Vagina (tissue), 2 donors: ENCODE measurements around the gene MAGEF1. TPM values are rescaled to one million over a fixed set of nuclear protein-coding genes. Genes with fewer than 3 reads are reported as not detected.
A peak's percentile ranks its signal among the peaks of the same experiment; 100 is the strongest.
"Not testable (repeated sequence)": the region's sequence is repeated elsewhere in the genome, so short reads cannot be mapped to it uniquely, and the experiment has no call there.

Experiments used
- DNase-seq, 2 donors: peaks; one replicate each; pipeline ENCODE4 v3.0.0-alpha.2; 2017; ENCODE audit errors: extremely low spot score in 2 of 2
- H3K27ac ChIP-seq: fragments of 200-600 bp; sonication (generic); one replicate; pipeline ENCODE4 v1.5.1; 2019
- H3K27me3 ChIP-seq: fragments of 200-600 bp; sonication (generic); one replicate; pipeline ENCODE4 v1.5.1; 2019
- H3K36me3 ChIP-seq, 2 donors: fragments of 200-600 bp; sonication (generic); one replicate each; pipeline ENCODE4 v1.5.1; 2017 to 2019
- H3K4me1 ChIP-seq: fragments of 200-600 bp; sonication (generic); one replicate; pipeline ENCODE4 v1.5.1; 2019
- H3K4me3 ChIP-seq, 2 donors: fragments of 200-600 bp; sonication (generic); 1 replicate in 1 of 2; 2 replicates in 1 of 2; pipeline ENCODE4 v1.5.1; 2016 to 2019
- H3K9me3 ChIP-seq: fragments of 200-600 bp; sonication (generic); one replicate; pipeline ENCODE4 v1.5.1; 2019
- CTCF ChIP-seq, 3 experiments: fragments of 450-650 bp in 2 of 3; fragments of 200-600 bp in 1 of 3; sonication (generic) in 1 of 3; IDR thresholded peaks; one replicate each; pipeline ENCODE4 v1.5.1; 2017 to 2019; ENCODE audit warnings: antibody characterized with exemption in 3 of 3, mild to moderate bottlenecking in 2 of 3, moderate library complexity in 2 of 3
- POLR2A ChIP-seq, 2 donors: fragments of 450-650 bp; IDR thresholded peaks; one replicate each; pipeline ENCODE4 v1.6.1; 2017; ENCODE audit warnings: antibody characterized with exemption in 2 of 2, mild to moderate bottlenecking in 2 of 2, moderate library complexity in 2 of 2
- POLR2AphosphoS5 ChIP-seq, 2 donors: sonication (generic); formaldehyde crosslinking; IDR thresholded peaks; one replicate each; pipeline ENCODE4 v1.9.0; 2017; ENCODE audit warnings: antibody characterized with exemption in 2 of 2, mild to moderate bottlenecking in 2 of 2, low read depth in 1 of 2; ENCODE audit not compliant: insufficient read depth in 1 of 2
- intact Hi-C: fragments of 100-400 bp; cut with DNase I; formaldehyde crosslinking; loops from one replicate; pipeline ENCODE4 v1.15.1; 2023
- total RNA-seq: library from RNA; depleted of rRNA; stranded (reverse); fragments of >200 nt; gene quantifications from one replicate; pipeline ENCODE4 v1.2.3, GENCODE V29; 2016

Gene MAGEF1
- total RNA-seq, 1 donor from 2014 or later: 25.5 TPM

- intact Hi-C loops: no loop called here
- H3K9me3 ChIP-seq: no peaks in the 10 kb centered on the region
- H3K27me3 ChIP-seq: no peaks in the 10 kb centered on the region
- H3K36me3 ChIP-seq: no peaks in the 10 kb centered on the region
- H3K4me1 ChIP-seq: peaks cover 18% of the 10 kb centered on the region
- no peak overlapping the region for H3K27ac ChIP-seq
- TF ChIP-seq POLR2A (IDR thresholded peaks at IDR 0.05) (no peak), CTCF (IDR thresholded peaks at IDR 0.05) (no peak), POLR2AphosphoS5 (IDR thresholded peaks at IDR 0.05; ENCODE audit: insufficient read depth in 1 of 2, low read depth in 1 of 2) (no peak)
- H3K4me3 ChIP-seq: no peak overlapping the region
- DNase-seq: peak in 1 of 2 donors; percentile 22
These were observed 22.2 kb upstream of the MAGEF1 start for GRCh38 chr3:184733971-184734608.

- peaks cover 13% of the 10 kb centered on the region for H3K4me1 ChIP-seq
- TF ChIP-seq POLR2A (IDR thresholded peaks at IDR 0.05): no peak
- no peak for TF ChIP-seq POLR2AphosphoS5 (IDR thresholded peaks at IDR 0.05; ENCODE audit: insufficient read depth in 1 of 2, low read depth in 1 of 2)
- TF ChIP-seq CTCF (IDR thresholded peaks at IDR 0.05): no peak
- no peak overlapping the region for H3K27ac ChIP-seq
- no peaks in the 10 kb centered on the region for H3K9me3 ChIP-seq
- no peaks in the 10 kb centered on the region for H3K27me3 ChIP-seq
- no peak overlapping the region for H3K4me3 ChIP-seq
- no peak for DNase-seq
- intact Hi-C loops: no loop called here
- H3K36me3 ChIP-seq: no peaks in the 10 kb centered on the region
These were observed 21.3 kb upstream of the MAGEF1 start for GRCh38 chr3:184733181-184733580.

GRCh38 chr3:184731786-184732537 lies 20.1 kb upstream of the MAGEF1 start:
- intact Hi-C loops: no loop called here
- no peak for TF ChIP-seq CTCF (IDR thresholded peaks at IDR 0.05)
- no peak for TF ChIP-seq POLR2AphosphoS5 (IDR thresholded peaks at IDR 0.05; ENCODE audit: insufficient read depth in 1 of 2, low read depth in 1 of 2)
- TF ChIP-seq POLR2A (IDR thresholded peaks at IDR 0.05): no peak
- H3K4me3 ChIP-seq: no peak overlapping the region
- no peaks in the 10 kb centered on the region for H3K27me3 ChIP-seq
- H3K27ac ChIP-seq: no peak overlapping the region
- no peaks in the 10 kb centered on the region for H3K36me3 ChIP-seq
- no peaks in the 10 kb centered on the region for H3K9me3 ChIP-seq
- H3K4me1 ChIP-seq: peaks cover 11% of the 10 kb centered on the region
- no peak for DNase-seq

- peak in 1 of 2 donors; percentile 58 for DNase-seq
- Histone ChIP-seq H3K4me1 (peaks cover 17% of the 10 kb centered on the region), H3K36me3 (no peaks in the 10 kb centered on the region), H3K9me3 (no peaks in the 10 kb centered on the region), H3K4me3 (no peak overlapping the region), H3K27me3 (no peaks in the 10 kb centered on the region), H3K27ac (no peak overlapping the region)
- intact Hi-C loops: no loop called here
- no peak for TF ChIP-seq CTCF (IDR thresholded peaks at IDR 0.05)
- TF ChIP-seq POLR2A (IDR thresholded peaks at IDR 0.05): no peak
- no peak for TF ChIP-seq POLR2AphosphoS5 (IDR thresholded peaks at IDR 0.05; ENCODE audit: insufficient read depth in 1 of 2, low read depth in 1 of 2)
These were observed 19.1 kb upstream of the MAGEF1 start for GRCh38 chr3:184730924-184731323.

GRCh38 chr3:184729154-184729553 lies 17.3 kb upstream of the MAGEF1 start:
- intact Hi-C loops, H3K27ac ChIP-seq, DNase-seq, H3K9me3 ChIP-seq, H3K36me3 ChIP-seq, H3K27me3 ChIP-seq, H3K4me3 ChIP-seq: not testable (repeated sequence)
- peaks cover 18% of the 10 kb centered on the region for H3K4me1 ChIP-seq
